ENCODE results near the gene ZFYVE27.

The ZFYVE27 gene

GRCh38 chr10:97770255-97770654, 33.3 kb downstream of the ZFYVE27 start:
- no peak for DNase-seq (ENCODE audit: low read depth)

DNA sequence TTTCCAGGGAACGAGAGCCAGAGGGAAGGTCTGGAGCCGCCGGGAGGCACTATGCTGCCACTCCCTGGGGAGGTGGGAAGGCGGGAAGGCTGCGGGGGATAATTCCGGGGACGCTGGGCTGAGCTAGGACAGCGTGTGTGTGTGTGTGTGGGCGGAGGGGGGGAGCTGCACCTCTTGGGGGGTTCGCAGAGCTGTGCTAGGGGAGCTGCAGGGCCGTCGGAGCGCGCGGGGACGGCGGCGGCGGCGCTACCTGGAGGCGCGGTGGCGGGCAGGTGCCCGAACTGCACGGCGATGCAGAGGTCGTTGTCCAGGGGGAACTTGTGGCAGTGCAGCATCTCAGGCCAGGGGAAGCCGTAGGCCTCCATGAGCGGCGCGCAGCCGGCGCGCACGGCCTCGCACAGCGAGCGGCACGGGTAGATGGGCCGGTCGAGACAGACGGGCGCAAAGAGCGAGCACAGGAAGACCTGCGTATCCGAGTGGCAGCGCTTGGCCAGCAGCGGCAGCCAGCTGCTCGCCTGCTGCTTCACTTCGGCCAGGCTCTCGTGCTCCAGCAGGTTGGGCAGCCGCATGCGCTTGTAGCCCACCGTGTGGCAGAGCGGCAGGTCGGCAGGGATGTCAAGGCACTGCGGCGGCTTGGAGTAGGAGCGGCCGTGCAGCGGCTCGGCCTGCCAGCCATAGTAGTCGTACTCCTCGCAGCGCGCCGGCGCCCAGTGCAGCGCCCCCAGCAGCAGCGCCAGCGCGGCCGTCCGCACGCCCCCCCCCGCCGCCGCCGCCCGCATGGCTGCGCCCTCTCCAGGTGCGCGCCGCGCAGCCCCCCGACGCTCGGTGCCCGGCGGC, 34.3 kb downstream of the ZFYVE27 start:
- DNase-seq (ENCODE audit: low read depth): peak; percentile 32

- no peak for DNase-seq (ENCODE audit: low read depth)
These were observed 35.2 kb downstream of the ZFYVE27 start, which contains the start of gene SFRP5 for GRCh38 chr10:97771913-97772823. TSS of gene SFRP5 (minus strand) at chr10:97771999. CDS start at chr10:97771833, 166 bp downstream.

DNA sequence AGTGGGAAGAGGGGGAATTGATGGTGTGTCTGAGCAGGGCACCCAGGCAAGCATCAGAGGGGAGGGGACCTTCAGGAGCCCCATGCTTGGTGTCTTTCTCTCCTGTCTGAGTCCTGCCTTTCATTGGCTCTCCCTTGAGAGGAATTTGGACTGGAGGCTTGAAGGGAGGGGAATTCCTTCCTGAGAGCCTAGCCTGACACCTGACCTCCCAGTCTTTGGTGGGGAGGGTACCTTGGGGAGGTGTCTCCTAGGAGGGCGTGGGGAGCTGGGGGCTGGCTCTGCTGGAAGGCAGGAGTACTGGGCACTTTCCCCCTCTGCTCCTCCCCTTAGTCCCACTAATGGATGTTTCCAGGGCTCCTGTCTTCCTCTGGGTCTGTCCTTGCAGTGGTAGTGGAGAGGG, 36.2 kb downstream of the ZFYVE27 start:
- DNase-seq (ENCODE audit: low read depth): no peak

GRCh38 chr10:97774811-97775294, 37.9 kb downstream of the ZFYVE27 start:
- DNase-seq (ENCODE audit: low read depth): no peak

GRCh38 chr10:97777143-97777542, 40.2 kb downstream of the ZFYVE27 start:
- DNase-seq (ENCODE audit: low read depth): no peak

DNA sequence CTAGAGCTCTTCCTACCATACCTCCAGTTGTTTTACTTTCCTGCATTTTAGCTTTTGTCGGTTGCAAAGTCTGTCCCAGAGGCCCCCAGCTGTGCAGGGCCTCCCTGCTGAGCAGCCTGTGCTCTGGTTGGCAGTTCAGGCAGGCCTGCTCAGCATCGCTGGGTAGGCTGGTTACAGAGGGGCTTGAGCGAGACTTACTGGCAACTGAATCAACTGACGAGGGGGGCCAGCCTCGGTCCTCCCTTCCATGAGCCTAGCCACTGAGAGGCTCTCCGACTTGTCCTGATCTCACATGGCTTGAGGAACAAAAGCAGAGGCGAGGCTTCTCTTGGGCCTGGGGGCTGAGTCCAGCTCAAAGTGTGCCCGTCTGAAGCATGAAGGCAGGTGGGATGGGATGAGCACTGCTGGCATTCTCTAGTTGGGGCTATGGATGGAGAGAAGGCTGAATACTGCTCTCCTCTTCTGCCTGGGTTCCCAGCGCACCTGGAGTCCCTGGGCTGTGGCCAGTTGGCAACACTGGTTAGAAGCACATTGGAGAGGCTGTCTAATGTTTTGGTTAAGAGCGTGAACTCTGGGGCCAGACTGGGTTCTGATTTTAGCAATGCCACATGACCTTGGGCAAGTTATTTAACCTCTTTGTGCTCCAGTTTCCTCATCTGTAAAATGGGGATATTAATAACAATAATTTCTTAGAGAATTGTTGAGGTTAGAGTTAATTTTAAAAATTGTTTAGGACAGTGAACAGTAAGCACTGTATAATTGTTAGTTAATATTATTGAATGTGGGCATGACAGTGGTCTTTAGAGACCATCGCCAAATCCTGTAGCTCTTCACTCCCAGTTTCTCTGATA, 41.7 kb downstream of the ZFYVE27 start:
- DNase-seq (ENCODE audit: low read depth): no peak

GRCh38 chr10:97779492-97779891, 42.6 kb downstream of the ZFYVE27 start:
- DNase-seq (ENCODE audit: low read depth): no peak

DNA sequence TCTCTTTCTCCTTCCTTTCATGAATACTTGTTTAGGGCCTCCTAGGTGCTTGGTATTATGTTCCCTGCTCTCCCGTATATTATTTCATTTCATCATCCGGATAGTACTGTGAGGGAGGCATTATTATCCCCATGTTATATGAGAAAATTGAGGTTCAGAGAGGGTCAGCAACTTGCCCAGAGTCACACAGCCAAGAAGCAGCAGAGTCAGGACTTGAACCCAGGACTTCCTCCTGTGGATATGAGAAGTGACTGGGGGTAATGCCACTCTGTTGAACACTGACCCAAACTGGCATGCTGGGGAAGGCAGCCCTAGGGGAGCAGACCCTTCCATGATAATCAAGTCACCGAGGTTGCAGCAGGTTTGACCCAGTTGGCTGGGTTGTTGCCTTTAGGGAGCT, 43.0 kb downstream of the ZFYVE27 start:
- no peak for DNase-seq (ENCODE audit: low read depth)

- no peak for DNase-seq (ENCODE audit: low read depth)
These were observed 44.1 kb downstream of the ZFYVE27 start for GRCh38 chr10:97780841-97781617.

DNA sequence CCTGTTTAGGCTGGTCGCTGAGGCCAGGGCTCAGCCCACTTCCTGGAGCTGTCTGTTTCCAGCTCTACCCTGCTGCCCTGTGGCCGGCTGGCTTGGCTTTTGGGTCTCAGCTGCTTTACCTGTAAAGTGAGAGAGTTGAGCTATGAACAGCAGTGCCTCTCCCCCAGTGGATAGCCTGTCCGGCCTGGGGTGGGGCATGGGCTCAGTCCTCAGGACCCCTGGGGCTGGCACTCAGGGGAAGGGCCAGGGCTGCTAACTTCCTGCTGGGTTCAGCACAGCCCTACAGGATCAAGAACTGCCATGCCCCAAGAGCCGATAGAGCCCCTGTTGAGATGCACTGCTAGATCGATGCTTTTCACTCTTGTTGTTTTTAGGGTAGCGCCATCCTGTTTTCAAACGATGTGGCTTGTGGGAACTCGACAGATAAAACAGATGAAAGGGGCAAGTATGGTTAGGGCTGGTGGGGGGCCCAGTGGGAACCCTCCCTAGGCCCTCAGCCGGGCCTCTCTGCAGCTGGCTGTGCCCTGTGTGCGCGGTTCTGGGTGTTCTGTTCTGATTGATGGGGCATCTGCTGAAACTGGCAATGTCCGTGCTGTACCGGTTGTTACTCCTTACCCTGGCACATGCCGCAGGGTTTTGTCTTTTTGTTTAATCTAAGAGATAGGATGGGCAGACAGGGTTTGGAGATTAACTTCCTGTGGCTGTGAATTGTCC, 44.8 kb downstream of the ZFYVE27 start:
- no peak for DNase-seq (ENCODE audit: low read depth)

GRCh38 chr10:97782455-97783228, 45.7 kb downstream of the ZFYVE27 start:
- DNase-seq (ENCODE audit: low read depth): no peak

DNA sequence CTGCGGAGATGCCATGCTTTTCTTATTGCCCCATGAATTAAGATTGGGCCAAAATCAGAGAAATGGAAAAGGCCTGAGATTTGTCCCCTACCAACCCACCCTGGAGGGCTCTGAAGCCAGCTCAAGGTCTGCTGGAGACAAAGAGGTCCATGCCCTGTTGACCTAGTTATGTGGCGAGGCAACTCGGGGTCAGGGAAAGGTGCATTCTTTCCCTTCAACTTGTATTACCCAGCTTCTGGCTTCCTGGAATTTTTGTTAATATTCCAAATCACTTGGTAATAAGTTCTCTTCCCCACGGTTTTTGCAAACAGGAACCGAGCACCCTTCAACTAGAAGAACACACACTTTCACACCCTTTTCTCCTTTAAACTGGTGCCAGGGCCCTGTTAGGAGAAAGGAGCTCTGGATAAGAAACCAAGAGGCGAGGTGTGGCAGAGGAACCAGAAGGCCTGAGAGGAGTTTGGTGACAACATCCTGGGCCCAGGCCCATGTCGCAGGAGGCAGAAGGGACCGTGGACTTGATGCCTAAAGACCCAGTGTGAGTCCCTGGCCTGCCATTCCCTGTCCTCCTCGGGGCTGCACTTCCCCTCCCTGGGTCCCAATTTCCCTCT, 47.4 kb downstream of the ZFYVE27 start:
- DNase-seq (ENCODE audit: low read depth): no peak

- DNase-seq (ENCODE audit: low read depth): no peak
These were observed 48.3 kb downstream of the ZFYVE27 start for GRCh38 chr10:97785231-97785630.

- DNase-seq (ENCODE audit: low read depth): no peak
These were observed 48.8 kb downstream of the ZFYVE27 start for GRCh38 chr10:97785731-97786130.

DNA sequence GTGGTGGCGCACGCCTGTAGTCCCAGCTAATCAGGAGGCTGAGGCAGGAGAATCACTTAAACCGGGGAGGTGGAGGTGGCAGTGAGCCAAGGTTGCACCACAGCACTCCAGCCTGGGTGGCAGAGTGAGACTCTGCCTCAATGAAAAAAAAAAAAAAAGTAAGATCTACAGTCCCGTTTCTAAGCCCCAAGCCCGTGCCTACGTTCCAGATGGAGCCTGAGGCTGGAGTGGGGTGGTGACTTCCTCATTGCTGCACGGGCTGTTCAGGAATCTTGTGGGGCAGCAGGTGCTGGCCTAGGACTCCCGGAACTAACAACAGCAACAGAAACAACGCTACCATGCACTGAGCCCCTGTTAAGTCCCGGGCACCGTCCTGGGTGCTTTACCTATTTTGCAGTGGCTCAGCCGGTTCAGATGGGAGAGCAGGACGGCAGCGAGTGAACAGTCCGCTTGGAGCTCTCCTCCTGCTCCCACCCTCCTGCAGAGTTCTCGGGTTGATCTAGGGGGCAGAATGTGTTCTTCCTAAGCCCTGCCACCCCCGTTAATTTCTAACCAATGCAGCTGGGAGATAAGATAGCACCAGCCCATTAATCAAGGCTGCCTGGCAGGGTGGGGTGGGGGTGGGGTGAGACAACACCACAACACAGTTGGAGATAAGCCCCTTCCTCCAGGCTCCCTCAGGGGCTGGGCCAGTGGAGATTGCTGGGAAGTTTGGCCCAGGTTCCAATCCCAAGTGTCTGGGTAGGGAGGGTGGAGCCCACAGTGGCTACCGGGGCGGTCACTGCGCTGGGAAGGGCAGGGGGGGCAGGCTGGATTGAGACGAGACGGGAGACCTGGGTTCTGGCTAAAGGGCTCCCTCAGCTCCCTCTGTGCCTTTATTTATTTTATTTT, 51.9 kb downstream of the ZFYVE27 start:
- DNase-seq (ENCODE audit: low read depth): peak; percentile 13

GRCh38 chr10:97789770-97790397, 53.0 kb downstream of the ZFYVE27 start:
- no peak for DNase-seq (ENCODE audit: low read depth)
